Hepatocyte (in vitro differentiated cells): ENCODE measurements around the gene ZFYVE16. TPM values are rescaled to one million over a fixed set of nuclear protein-coding genes. Genes with fewer than 3 reads are reported as not detected.
"Not testable (repeated sequence)": the region's sequence is repeated elsewhere in the genome, so short reads cannot be mapped to it uniquely, and the experiment has no call there.

ENCODE experiments used
- DNase-seq: peaks from one replicate; pipeline ENCODE4 v3.0.0-alpha.2; 2016; ENCODE audit warnings: low spot score
- H2AFZ ChIP-seq: fragments of 200-600 bp; sonication (generic); 2 replicates; pipeline ENCODE4 v1.6.0; 2016; ENCODE audit warnings: antibody characterized with exemption, mild to moderate bottlenecking
- H3K27ac ChIP-seq: fragments of 200-600 bp; sonication (generic); 2 replicates; pipeline ENCODE4 v1.5.1; 2016; ENCODE audit warnings: mild to moderate bottlenecking
- H3K27me3 ChIP-seq: fragments of 200-600 bp; sonication (generic); 2 replicates; pipeline ENCODE4 v1.6.1; 2016
- H3K36me3 ChIP-seq: fragments of 200-600 bp; sonication (generic); replicated peaks from 2 replicates; pipeline ENCODE4 v1.5.1; 2016; ENCODE audit warnings: low read depth; ENCODE audit not compliant: insufficient read depth
- H3K4me1 ChIP-seq: fragments of 200-600 bp; sonication (generic); 2 replicates; pipeline ENCODE4 v1.5.1; 2016; ENCODE audit warnings: mild to moderate bottlenecking, moderate library complexity; ENCODE audit not compliant: insufficient read depth
- H3K4me2 ChIP-seq: fragments of 200-600 bp; sonication (generic); 2 replicates; pipeline ENCODE4 v1.6.0; 2016
- H3K4me3 ChIP-seq: fragments of 200-600 bp; sonication (generic); 2 replicates; pipeline ENCODE4 v1.5.1; 2016; ENCODE audit warnings: mild to moderate bottlenecking
- H3K79me2 ChIP-seq: fragments of 200-600 bp; sonication (generic); 2 replicates; pipeline ENCODE4 v1.6.0; 2017; ENCODE audit warnings: mild to moderate bottlenecking
- H3K9me2 ChIP-seq: fragments of 200-600 bp; sonication (generic); replicated peaks from 2 replicates; pipeline ENCODE4 v1.6.0; 2017; ENCODE audit warnings: mild to moderate bottlenecking; ENCODE audit not compliant: insufficient read depth
- H3K9me3 ChIP-seq: fragments of 200-600 bp; sonication (generic); 2 replicates; pipeline ENCODE4 v1.5.1; 2016; ENCODE audit warnings: low read depth, mild to moderate bottlenecking
- H4K20me1 ChIP-seq: fragments of 200-600 bp; sonication (generic); 2 replicates; pipeline ENCODE4 v1.6.0; 2016; ENCODE audit warnings: mild to moderate bottlenecking; ENCODE audit not compliant: insufficient read depth, poor library complexity, severe bottlenecking
- EZH2 ChIP-seq: fragments of 200-600 bp; sonication (generic); IDR thresholded peaks from 2 replicates; pipeline ENCODE4 v1.6.1; 2016; ENCODE audit warnings: antibody characterized with exemption, mild to moderate bottlenecking, borderline replicate concordance
- EZH2phosphoT487 ChIP-seq: fragments of 200-600 bp; sonication (generic); IDR thresholded peaks from one replicate; pipeline ENCODE4 v1.6.1; 2018; ENCODE audit warnings: antibody characterized with exemption, mild to moderate bottlenecking, low read depth, moderate library complexity; ENCODE audit not compliant: unreplicated experiment, severe bottlenecking
- WGBS: methylation state at CpG from one replicate; pipeline ENCODE4 v1.1.6; 2016; ENCODE audit warnings: low lambda C conversion rate; ENCODE audit errors: missing lambda C conversion rate; 5-methylcytosine and 5-hydroxymethylcytosine counted together
- polyA plus RNA-seq: library from polyadenylated mRNA; unstranded; fragments of >200 nt; fragmentation: Nextera tagmentation; extraction: Ambion mirVana; gene quantifications from 2 replicates; pipeline ENCODE4 v1.2.1, GENCODE V29; 2016
- total RNA-seq: library from RNA; depleted of rRNA; stranded (reverse); fragments of >200 nt; gene quantifications from 2 replicates; pipeline ENCODE4 v1.2.3, GENCODE V29; 2014
- TF ChIP-seq, protein P1 (sequence below): fragments of 200-600 bp; sonication (generic); IDR thresholded peaks from 2 replicates; pipeline ENCODE4 v1.5.1; 2016; ENCODE audit warnings: antibody characterized with exemption, mild to moderate bottlenecking; ENCODE audit not compliant: poor library complexity

Gene ZFYVE16
- total and polyA plus RNA-seq, 2 experiments from 2014 or later = 12.5 to 48.4 TPM

DNA sequence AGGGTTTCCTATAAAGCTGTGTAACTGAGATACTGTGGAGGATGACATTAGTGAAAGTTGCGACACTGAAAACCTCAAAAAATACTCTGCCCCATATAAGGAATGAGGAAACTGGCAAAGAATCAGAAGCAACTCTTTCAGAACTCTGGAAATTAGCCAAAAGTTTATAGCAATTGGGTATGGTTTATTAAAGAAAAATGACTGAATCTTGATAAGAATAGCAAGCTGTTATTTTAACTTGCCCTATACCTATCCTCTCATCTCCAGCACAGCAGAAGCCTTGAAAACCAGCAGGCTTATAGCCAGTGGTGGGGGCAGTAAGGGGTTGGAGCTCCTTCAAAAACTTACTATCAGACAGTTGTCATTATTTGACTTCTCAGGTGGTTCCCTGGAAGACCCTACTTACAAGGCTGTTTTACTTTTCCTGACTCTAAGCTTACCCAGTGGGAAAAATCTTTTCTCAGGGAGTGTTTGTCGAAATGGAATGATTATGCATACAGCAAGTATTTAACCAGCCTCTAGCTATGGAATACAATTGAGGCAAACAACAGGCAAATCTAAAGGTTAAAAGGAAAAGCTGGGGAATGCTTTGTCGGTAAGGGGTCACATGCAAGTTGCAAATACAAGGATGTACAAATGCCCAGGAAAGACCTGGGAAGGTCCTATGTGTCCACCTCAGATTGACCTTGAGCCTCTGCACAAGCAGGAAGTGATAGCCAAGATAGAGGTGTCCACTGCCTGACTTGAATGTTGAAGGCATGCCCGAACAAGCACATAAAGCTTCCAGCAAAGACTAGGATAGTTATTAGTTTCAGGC, 59.0 kb downstream of the ZFYVE16 start:
- peak overlapping the region; percentile 24 for H3K27ac ChIP-seq

DNA sequence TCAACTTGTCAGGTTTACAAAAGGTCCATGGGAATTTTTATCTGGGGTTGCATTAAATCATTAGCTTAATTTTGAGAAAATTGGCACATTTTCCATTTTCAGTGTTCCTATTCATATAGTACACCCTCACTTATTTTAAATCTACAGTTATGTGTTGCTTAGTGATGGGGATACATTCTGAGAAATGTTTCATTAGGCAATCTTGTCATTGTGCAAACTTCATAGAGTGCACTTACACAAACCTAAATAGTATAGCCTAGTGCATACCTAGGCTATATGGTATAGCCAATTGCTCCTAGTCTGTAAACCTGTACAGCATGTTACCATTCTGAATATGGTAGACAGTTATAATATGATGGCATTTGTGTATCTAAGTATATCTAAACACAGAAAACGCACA, 60.3 kb downstream of the ZFYVE16 start:
- H3K4me2 ChIP-seq = no peak overlapping the region
- no peaks in the 10 kb centered on the region for H3K36me3 ChIP-seq
- no peak overlapping the region for H3K27ac ChIP-seq
- H4K20me1 ChIP-seq = no peaks in the 10 kb centered on the region
- H3K27me3 ChIP-seq = no peaks in the 10 kb centered on the region
- H3K4me3 ChIP-seq = no peak overlapping the region
- no peaks in the 10 kb centered on the region for H3K4me1 ChIP-seq
- WGBS = 100% methylated on average over 1 of the region's 1 CpG
- H3K9me2 ChIP-seq = no peaks in the 10 kb centered on the region
- H3K9me3 ChIP-seq = peaks cover 5% of the 10 kb centered on the region
- TF ChIP-seq EZH2 = no peak
- TF ChIP-seq, protein P1, sequence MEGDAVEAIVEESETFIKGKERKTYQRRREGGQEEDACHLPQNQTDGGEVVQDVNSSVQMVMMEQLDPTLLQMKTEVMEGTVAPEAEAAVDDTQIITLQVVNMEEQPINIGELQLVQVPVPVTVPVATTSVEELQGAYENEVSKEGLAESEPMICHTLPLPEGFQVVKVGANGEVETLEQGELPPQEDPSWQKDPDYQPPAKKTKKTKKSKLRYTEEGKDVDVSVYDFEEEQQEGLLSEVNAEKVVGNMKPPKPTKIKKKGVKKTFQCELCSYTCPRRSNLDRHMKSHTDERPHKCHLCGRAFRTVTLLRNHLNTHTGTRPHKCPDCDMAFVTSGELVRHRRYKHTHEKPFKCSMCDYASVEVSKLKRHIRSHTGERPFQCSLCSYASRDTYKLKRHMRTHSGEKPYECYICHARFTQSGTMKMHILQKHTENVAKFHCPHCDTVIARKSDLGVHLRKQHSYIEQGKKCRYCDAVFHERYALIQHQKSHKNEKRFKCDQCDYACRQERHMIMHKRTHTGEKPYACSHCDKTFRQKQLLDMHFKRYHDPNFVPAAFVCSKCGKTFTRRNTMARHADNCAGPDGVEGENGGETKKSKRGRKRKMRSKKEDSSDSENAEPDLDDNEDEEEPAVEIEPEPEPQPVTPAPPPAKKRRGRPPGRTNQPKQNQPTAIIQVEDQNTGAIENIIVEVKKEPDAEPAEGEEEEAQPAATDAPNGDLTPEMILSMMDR = no peak
- TF ChIP-seq EZH2phosphoT487 = no peak
- peaks cover 2% of the 10 kb centered on the region for H3K79me2 ChIP-seq
- no peak for DNase-seq
- H2AFZ ChIP-seq = no peak overlapping the region

More for the DNA sequence above, 59.0 kb downstream of the ZFYVE16 start:
- Histone ChIP-seq H3K27me3 (no peaks in the 10 kb centered on the region), H2AFZ (no peak overlapping the region), H3K4me1 (no peaks in the 10 kb centered on the region), H3K4me2 (no peak overlapping the region), H3K79me2 (peaks cover 2% of the 10 kb centered on the region), H3K36me3 (no peaks in the 10 kb centered on the region), H3K4me3 (no peak overlapping the region), H3K9me3 (peaks cover 7% of the 10 kb centered on the region), H3K9me2 (no peaks in the 10 kb centered on the region), H4K20me1 (no peaks in the 10 kb centered on the region)
- TF ChIP-seq EZH2phosphoT487 = no peak
- TF ChIP-seq, protein P1 = no peak
- no peak for TF ChIP-seq EZH2
- DNase-seq = no peak
- WGBS = 82% methylated on average over 4 of the region's 4 CpGs

DNA sequence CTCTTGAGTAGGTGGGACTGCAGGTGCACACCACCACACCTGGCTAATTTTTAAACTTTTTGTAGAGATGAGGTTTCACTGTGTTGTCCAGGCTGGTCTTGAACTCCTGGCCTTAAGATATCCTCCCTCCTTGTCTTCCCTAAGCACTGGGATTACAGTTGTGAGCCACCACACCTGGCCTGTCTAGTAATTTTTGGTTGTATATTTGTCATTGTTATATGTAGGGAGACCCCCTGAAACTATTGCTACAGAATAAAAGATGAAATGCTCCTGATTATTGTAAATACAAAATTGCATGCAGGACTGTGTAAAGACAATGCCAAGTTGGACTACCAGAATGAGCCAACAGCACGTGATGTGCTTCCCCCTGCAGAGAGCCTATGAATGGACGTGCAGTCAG, 62.8 kb downstream of the ZFYVE16 start:
- not testable (repeated sequence) for H3K4me2 ChIP-seq, H3K27ac ChIP-seq, H3K4me1 ChIP-seq, DNase-seq, H3K4me3 ChIP-seq, H2AFZ ChIP-seq, H4K20me1 ChIP-seq, H3K9me3 ChIP-seq, H3K9me2 ChIP-seq, H3K27me3 ChIP-seq, H3K79me2 ChIP-seq, H3K36me3 ChIP-seq
- 95% methylated on average over 2 of the region's 2 CpGs for WGBS

DNA sequence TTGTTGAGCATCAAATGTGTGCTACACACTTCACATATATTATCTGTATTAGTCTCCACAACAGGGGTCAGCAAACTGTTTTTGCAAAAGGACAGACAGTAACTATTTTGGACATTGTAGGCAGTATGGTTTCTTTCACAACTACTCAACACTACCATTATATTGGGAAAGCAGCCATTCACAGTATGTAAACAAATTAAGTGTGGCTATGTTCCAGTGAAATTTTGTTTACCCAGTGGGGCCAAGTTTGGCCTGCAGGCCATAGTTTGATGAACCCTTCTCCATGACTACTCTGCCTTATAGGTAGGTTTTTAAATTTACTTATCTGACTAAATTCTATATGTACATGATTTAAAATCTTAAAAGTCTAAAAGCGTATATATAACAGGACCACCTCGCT, 67.1 kb downstream of the ZFYVE16 start:
- no peak for DNase-seq
- H3K4me3 ChIP-seq = no peak overlapping the region
- H3K27ac ChIP-seq = no peak overlapping the region
- H3K9me3 ChIP-seq = peaks cover 5% of the 10 kb centered on the region
- H3K4me2 ChIP-seq = no peak overlapping the region
- H3K9me2 ChIP-seq = no peaks in the 10 kb centered on the region
- TF ChIP-seq EZH2 (no peak), EZH2phosphoT487 (no peak)
- TF ChIP-seq, protein P1 = no peak
- no peaks in the 10 kb centered on the region for H3K27me3 ChIP-seq
- H3K36me3 ChIP-seq = peaks cover 3% of the 10 kb centered on the region
- H4K20me1 ChIP-seq = no peaks in the 10 kb centered on the region
- WGBS = 89% methylated on average over 2 of the region's 2 CpGs
- no peak overlapping the region for H2AFZ ChIP-seq
- no peaks in the 10 kb centered on the region for H3K79me2 ChIP-seq
- H3K4me1 ChIP-seq = no peaks in the 10 kb centered on the region
